Measurements from ENCODE around the gene ORM1.

Gene ORM1

DNA sequence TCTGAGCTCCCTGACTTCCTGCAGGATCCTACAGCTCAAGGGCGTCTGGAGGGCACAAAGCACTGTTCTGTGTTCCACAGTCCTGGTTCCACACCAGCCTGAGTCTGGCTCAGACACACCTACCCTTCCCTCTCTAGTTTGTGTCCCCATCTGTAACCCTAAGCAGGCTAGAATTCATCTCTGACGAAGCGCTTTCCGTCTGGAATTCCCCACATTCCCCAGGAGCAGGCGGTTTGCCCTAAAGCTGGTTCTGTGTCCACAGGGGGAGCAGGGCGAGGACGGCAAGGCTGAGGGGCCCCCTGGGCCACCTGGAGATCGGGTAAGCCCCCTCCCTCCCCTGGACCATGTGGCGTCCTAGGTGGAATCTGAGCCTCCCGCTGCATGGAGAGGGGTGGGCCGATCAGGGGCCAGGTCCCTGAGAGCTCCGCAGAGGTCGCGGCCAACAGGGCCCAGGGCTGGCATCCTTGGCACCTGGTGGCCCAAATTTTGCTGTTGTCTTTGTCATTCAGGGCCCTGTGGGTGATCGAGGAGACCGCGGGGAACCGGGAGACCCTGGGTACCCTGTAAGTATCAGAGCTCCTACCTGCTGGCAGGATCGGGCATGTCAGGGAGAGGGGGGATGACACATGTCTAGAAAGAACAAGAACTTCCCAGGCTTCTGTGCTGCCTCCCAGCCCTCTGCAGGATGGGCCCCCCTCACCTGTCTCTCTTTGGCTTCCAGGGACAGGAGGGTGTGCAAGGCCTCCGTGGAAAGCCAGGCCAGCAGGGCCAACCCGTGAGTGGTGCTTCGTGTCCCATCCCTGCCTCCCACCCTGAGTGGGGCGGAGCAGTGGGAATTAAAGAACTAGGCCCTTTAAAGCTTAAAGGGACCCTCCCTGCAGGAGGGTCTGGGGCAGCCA lies 34.5 kb upstream of the ORM1 start:
- DNase-seq: no peak

DNA sequence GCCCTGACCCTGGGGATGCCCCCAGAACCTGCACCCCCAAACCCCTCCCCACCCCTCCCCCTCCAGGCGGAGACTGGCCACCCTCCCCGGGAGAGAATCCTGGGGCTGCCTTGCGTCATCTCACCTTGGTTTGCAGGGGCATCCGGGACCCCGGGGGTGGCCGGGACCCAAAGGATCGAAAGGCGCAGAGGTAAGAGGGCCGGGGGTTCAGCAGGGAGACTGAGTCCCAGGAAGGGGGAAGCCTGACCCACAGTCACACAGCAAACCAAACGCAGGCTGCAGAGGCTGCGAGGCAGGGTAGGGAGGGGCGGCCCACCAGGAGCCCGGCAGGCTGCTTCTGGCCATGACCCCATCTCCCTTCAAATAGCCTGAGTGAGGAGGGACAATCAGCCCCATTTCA lies 33.8 kb upstream of the ORM1 start:
- no peak for DNase-seq

DNA sequence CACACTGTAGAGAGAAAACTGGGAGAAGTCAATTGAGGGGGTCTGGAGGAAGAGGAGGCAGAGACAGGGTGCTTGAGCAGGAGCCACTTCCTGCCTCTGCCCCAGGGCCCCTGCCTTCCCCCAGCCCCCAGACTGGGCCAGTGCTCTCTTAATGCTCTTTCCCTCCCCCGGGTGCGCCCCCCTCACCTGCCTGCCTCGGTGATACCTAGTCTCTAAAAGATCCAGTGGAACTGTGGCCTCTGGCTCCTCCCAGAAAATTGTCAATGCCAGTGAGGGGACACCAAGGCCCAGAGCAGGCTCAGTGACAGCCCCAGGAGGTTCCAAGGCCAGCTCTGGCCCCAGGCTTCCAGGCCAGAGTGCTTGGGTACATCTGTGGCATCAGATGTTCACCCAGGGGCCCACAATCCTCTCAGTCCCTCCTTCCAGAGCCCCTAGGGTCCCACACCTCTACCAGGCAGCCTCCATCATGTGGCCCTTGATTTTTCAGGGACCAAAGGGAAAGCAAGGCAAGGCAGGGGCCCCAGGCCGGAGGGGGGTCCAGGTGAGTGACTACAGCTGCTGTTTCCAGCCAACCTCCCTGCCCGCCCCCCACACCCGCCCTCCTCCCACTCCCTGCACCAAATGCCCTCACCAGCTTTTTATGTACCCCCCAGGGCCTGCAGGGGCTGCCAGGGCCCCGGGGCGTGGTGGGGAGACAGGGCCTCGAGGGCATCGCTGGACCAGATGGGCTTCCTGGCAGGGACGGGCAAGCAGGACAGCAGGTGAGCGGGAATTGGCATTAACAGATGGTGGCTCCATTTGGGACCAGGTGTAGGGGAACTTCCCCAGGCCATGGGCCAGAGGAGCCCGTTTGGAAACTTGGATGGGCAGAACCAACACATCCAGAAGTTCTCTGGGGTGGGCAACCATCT lies 33.1 kb upstream of the ORM1 start:
- no peak for DNase-seq

DNA sequence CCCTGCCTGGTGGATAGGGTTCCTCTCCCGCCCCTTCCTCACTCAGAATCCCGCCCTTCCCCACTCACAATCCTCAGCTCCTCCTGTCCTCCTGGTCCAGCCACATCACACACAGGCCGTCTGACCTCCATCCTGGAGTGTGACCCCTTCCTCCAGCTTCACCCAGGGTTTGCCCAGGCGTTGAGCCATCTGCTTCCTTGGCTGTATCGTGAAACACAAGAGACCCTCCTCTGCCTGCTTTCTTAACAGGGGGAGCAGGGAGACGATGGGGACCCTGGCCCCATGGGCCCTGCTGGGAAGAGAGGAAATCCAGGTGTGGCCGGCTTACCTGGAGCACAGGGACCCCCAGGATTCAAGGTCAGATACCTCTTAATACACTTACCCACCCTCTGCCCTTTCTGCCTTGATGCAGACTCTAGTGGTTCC lies 32.3 kb upstream of the ORM1 start:
- no peak for DNase-seq

DNA sequence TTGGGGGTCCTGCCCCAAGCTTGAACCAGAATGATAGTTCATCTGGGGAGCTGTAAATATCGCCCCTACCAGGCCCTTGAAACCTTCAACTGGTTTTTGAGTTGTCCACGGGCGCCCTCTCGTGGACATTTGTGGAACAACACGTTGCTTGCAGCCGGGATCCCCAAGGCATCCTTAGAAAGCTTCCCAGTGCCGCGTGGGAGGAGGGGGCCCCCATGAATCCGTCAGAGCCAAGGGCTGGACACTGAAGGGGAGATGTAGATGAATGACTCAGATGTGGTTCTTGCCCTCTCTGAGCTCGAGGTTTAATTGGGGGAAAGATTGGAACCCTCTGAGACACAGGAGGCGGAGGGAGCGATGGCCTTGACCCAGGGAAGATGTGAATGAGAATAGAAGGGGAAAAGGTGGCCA lies 31.8 kb upstream of the ORM1 start:
- peak; percentile 17 for DNase-seq

DNA sequence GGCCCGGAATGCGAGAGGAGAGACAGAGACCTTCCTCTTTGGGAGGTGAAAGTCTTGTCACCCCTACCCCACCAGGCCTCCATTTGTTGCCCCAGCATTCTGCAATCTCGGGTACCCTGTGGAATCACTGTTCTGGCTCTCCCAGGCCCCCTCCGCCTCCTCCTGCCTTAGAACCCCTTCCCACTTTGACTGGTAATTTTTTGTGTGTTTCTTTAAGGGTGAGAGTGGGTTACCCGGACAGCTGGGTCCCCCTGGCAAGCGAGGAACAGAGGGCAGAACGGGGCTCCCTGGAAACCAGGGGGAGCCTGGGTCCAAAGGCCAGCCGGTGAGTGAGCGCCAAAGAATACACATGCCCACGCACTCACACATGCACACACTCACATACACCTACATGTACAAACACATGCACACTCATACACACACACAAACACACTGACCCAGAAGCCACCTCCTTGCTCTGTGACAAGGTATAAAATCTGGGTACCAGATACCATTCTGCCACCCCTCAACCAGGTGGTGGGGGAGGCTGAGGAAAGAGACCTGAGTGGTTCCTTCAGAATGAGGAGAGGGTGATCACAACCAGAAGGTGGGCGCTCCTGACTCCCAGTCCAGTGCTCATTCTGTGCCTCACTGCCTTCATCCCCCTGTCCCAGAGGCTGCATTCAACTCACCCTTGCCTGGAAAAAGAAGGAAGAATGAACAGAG lies 30.9 kb upstream of the ORM1 start:
- DNase-seq: no peak

DNA sequence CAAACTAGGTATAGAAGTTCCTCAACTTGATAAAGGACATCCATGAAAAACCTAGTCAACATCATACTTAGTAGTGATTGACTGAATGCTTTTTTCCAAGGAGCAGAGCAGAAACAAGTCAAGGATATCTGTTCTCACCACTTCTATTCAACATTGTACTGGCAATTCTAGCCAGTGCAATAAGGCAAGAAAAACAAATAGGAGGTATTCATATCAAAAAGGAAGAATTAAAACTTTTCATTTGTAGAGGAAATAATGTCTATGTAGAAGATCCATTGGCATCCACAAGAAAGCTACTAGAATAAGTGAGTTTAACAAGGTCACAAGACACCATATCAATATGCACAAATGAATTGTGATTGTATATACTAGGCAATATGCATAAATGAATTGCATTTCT lies 28.2 kb upstream of the ORM1 start:
- no peak for DNase-seq

DNA sequence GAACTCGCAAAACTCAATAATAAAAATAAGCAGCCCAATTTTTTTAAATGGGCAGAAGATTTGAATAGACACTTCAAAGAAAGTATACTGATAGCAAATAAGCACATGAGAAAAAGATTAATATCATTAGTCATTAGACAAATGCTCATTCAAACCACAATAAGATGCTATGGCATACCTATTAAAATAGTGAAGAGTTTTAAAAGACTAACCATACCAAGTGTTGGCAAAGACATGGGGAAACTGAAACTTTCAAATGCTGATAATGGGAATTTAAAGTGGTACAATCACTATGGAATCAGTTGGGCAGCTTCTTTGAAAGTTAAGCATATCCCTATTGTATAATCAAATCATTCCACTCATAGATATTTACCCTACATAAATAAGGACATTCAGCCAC lies 26.6 kb upstream of the ORM1 start:
- DNase-seq: no peak

DNA sequence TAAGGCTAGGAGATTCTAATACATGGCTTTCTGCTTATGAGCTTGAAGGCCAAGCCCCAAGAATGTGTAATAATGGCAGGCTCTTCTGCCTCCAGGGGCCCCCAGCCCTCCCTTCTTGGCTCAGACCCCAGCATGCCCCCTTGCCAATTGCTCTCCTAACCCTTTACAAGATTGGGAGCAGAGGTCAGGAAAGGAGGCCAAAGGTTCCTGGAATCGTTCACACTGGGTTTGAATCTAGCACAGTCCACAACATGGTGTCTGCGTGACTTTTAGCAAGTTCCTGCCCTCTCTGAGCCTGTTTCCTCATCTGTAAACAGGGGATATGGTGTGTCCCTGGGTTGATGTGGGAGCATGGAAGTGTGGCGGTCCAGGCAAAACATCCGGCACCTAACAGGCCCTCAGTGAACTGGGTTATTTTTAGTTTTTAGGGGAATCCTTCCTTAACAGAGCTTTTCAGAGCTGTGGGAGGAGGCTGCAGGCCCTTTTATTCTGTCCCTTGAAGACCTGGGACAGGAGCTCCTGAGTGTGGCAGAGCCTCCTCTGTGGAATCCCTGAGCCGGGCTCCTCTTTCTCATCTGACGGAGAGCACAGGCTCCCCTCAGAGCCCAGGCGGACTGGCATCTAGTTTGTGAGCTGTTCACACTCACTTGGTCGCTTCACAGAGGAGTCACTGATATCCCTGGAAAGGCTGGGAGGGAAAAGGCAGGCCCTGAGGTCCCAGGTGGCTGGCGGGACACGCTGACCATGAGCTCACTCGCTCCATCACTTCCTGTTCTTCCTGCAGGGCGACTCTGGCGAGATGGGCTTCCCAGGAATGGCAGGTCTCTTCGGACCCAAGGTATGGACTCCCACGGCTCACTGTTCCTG lies 23.4 kb upstream of the ORM1 start:
- DNase-seq: no peak

DNA sequence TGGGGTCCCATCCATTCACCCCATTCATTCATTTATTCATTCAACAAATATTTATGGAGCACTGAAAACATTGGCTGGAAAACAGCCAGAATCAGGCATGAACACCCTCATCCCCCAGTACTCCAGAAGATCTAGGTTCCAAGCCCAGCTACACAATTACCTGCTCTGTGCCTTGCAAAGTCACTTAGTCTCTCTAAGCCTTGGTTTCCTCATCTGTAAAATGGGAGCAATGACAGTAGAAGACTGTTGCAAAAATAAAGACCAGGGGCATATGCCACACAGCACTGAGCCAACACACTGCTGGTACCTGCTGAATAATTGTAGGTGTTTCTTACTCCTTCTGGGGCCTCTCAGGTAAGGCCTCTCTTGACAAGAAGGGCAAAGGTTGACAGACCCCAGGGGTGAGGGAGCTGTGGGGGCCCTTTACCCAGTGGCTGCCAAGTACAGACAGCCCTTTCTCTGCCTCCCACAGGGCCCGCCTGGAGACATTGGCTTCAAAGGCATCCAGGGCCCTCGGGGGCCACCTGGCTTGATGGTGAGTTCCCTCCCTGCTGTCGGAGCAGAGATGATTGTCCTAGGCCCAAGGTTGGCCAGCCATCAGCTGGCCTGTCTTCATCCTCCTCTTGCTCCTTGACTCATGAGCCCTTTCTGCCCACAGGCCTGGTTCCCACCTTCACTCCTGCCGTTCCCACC lies 22.6 kb upstream of the ORM1 start:
- DNase-seq: no peak

DNA sequence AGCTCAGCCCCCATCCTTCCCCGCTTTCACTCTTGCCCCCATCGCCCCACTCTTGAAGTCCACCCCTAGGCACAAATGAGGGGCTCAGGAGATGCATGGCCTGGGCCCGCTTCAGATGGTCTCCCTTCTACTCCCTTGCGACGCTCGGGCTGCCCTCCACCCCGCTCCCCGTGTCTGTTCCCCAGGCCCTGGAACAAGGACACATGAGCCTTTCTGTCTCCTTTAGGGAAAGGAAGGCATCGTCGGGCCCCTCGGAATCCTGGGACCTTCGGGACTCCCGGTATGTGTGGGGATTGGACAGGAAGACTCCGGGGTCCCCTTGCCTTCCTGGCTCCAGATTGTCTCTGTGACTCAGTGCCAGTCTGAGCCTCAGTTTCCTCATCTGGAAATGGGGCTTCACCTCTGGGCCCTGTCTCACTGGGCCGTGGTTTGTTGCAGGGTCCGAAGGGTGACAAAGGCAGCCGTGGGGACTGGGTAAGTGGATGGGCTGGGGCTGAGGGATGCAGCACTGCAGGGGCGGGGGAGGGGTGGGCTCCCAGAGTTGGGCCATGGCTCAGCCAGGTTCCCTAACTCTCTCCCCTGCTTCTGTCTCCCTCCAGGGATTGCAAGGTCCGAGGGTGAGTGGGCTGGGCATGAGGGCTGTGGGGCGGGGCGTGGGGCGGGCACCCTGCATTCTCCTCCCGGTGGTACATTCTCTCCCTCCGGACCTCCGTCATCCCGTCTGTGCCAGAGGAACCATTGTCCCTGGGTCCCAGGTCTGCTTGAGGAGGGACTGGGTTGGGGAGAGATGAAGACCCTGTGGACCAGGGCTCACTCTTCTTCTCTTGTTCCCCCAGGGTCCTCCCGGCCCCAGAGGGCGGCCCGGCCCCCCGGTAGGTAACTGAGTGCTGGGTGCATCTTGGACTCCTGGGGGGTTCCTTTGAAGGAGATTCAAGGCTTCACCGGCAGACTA lies 21.8 kb upstream of the ORM1 start:
- DNase-seq: no peak

DNA sequence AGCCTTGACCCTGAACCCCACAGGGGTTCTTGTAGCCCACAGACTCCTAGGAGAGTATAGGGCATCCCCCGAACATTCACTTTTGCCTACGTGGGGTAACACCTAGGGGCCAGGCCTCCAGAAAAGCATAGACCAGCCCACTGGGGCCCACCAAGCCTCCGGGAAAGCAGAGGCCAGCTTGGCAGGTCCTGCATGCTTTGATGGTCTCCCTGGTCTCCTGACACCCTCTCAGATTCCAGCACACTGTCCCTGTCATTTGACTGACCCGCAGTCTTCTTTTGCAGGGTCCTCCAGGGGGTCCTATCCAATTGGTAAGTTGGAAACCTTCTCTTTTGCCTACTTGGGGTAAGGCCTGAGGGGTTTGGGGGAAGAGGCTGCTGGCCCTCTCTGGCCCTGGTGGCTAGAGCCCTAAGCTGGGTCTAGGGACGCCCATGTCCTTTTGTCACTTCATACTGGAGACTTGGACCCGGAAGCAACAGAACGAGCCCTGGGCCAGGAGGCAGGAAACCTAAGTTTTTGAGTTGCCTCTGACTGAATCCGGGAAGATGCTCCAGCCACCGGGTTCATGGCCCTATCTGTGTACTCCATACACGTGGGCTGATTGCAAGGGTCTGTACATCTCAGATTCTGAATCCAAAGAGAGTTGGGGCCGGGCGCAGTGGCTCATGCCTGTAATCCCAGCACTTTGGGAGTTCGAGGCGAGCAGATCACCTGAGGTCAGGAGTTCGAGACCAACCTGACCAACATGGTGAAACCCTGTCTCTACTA lies 20.9 kb upstream of the ORM1 start:
- DNase-seq: no peak

DNA sequence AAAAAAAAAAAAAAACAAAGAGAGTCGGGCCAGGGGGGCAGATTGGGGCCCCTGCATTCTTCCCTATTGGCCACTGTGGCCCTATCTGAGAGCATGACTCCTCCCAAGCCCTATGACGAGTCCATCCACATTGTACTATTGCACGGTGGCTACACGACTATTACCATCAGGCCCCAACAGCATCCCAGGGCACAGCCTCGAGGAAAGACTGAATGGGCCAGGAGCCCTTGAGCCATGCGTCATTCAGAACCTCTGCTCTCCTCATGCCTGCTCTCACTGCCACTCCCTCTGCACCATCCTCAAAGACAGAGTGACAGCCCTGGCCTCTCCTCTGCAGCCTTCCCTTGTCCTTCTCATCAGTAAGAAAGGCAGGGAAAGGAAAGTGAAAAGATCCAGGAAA lies 20.2 kb upstream of the ORM1 start:
- no peak for DNase-seq

DNA sequence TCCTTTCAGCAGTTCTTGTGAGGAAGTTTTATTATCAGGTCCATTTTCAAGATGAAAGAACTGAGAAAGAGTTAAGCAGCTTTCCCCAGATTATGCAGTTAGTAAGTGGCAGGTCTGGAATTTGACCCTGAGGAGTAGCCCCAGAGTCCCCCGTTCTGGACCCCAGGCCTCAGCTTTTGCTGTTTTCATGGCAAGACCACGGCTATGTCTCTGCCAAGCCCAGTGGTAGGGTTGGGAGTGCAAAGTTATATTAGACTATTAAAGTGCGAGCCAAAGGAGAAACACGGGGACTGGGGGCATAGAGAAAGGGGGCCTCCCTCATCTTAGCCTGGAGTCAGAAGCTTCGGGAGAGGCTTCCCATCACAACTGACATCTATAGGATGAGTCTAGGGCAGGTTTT lies 19.3 kb upstream of the ORM1 start:
- no peak for DNase-seq

DNA sequence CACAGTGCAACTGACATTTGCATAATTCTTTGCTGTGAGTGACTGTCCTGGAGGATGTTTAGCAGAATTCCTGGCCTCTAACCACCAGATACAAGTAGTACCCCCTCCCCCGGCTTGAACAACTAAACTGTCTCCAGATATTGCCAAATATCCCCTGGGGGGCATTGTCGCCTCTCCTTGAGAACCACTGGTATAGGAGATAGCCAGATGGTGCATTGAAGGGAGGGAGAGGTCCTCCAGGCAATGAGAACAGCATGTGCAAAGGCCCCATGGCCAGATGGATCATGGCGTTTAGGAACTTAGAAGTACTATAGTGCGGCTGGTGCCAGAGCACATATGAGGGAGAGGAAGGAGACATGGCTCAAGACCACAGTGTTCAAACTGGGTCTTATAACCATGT lies 18.9 kb upstream of the ORM1 start:
- DNase-seq: no peak

DNA sequence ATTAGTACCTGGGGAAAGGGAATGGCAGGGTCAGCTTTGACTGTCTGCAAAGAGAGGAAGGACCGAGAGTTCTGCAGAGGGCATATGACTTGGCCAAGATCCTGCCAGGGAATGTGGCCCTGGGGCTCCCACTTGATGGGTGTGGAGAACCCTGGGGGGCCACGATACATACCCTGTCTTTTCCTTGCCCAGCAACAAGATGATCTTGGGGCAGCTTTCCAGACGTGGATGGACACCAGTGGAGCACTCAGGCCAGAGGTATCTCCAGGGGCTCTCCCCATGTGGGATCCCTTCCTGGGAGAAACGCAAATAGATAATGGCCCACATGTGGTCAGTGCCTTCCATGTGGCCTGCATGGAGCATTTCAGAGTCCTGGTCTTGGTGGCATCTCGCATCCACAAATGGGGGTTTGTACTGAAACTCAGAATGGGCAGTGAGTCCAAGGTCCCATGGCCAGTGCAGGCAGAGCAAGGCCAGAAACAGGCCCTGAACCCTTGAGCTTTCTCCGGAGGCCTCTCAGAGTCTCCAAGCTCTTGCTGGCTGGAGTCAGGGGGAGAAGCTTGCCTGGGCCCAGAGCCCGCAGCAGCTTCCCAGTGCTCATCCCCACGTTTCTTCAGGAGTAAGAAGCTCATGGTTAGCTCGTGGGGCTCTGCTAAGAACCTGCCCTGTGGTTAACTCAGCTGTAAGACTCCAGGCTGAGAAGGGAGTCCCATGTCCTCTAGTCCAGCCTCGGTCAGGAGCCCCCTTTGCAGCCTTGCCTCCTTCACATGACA lies 18.3 kb upstream of the ORM1 start:
- DNase-seq: no peak

DNA sequence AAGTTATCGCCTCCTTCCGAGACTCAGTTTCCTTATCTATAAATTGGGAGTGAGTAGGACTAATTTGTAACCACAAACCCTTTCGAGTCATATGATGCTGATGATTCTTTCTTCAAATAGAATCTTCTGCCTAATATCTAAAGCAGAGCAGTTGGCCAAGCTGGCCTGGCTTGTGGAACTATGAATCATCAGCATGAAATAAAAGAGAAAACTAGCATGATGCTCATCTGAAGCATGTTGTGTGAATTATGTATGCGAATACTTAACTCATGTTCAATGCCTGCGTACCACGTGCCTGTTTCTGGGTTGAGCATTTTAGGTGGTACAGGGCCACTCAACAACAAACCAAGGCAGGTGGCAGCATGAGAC lies 15.0 kb upstream of the ORM1 start:
- no peak for DNase-seq

DNA sequence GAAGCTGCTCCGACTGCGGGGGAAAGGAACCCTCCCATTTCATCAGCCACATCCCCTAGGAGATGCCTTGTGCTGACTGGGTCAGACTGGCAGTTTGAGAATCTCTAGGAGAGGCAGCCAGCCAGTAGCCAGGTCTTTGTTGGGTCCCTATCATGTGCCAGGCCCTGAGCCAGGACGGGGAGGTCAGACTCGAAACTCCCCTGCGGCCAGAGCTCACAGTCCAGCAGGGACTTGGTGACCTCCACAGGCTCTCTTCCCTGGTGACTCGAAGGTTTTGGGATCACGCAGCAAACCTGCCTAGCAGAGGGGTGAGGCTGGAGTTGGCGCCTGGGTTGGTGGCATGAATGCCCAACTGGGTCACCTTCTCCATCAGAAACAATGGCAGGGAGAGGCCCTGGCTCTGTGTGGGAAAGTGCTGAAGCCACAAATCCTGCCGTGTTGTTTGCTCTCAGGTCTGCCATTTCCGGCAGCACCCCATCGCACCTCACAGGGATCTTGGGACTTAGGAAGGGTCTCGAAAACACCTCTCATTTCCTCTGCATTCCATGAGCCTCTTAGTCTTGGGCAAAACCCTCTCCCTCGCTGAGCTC lies 14.4 kb upstream of the ORM1 start:
- DNase-seq: no peak

DNA sequence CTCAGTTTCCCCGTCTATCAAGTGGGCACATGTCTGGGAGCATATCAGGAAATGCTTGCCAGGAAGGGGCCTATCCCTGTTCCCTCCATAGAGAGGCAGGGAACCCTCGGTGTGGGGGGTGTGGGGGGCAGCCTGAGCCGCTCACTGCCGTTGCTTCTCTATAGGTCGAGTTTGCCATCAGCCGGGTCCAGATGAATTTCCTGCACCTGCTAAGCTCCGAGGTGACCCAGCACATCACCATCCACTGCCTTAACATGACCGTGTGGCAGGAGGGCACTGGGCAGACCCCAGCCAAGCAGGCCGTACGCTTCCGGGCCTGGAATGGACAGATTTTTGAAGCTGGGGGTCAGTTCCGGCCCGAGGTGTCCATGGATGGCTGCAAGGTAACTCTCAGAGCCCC lies 13.8 kb upstream of the ORM1 start:
- DNase-seq: no peak

Data from NK-92 treated with Interleukin-12 subunit alpha and Interleukin-12 subunit beta, amount 100 ng/mL, for 24 hours (cell line).